ENCODE results near the gene PEX14. TPM values are rescaled to one million over a fixed set of nuclear protein-coding genes. Genes with fewer than 3 reads are reported as not detected.

PEX14 gene
- total and polyA plus RNA-seq, 10 of the 15 experiments (the other 5 are each of a cell fraction or from before 2014, with no cell fraction given): 1.4 to 23.2 (median 12.0) TPM

DNA sequence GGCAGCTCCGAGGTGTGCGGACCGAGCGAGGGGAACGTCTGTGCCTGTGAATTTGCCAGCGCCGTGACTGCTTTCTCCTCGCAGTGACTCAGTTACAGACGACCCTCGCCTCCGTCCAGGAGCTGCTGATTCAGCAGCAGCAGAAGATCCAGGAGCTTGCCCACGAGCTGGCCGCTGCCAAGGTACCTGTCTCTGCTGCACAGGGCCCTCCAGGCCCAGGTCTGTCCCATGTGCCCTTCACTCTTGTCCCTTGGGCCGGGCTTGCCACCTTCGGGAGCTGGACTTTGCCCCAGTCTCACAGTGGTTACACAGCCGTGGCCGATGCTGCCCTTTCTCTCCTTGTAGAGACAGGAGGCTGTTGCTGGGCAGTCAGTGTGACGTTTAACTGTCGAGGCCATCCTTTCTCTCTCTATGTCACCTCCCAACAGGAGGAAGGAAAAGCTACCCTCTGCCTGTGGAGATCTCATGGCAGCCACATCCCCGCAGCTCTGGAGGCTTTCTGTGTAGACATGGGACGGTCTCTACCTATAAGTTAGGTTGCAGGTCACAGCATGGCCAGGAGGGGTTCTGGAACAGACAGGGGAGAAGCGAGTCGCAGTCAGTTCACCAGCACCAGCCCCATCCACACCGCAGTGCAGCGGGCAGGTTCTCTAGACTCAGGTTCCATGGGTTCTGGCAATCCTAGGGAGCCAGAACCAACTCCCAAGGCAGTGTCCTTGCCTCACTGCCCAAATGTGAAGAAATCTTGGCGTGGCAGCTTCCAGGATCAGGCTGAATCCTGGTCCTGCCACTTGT, 149.7 kb downstream of the PEX14 start (continued):
- TF ChIP-seq, protein P1, sequence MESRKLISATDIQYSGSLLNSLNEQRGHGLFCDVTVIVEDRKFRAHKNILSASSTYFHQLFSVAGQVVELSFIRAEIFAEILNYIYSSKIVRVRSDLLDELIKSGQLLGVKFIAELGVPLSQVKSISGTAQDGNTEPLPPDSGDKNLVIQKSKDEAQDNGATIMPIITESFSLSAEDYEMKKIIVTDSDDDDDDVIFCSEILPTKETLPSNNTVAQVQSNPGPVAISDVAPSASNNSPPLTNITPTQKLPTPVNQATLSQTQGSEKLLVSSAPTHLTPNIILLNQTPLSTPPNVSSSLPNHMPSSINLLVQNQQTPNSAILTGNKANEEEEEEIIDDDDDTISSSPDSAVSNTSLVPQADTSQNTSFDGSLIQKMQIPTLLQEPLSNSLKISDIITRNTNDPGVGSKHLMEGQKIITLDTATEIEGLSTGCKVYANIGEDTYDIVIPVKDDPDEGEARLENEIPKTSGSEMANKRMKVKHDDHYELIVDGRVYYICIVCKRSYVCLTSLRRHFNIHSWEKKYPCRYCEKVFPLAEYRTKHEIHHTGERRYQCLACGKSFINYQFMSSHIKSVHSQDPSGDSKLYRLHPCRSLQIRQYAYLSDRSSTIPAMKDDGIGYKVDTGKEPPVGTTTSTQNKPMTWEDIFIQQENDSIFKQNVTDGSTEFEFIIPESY (IDR thresholded peaks at IDR 0.05): no peak
- TF ChIP-seq WRNIP1 (IDR thresholded peaks at IDR 0.05; ENCODE audit: borderline replicate concordance, low read depth, low read length): no peak
- no peak for TF ChIP-seq IRF4 (IDR thresholded peaks at IDR 0.05; ENCODE audit: low read depth, low read length)
- TF ChIP-seq MEF2A (IDR thresholded peaks at IDR 0.05; ENCODE audit: insufficient read depth, low read depth, low read length): no peak
- TF ChIP-seq IKZF1 (conservative IDR thresholded peaks at IDR 0.05): no peak

- Histone ChIP-seq H4K20me1 (ENCODE audit: control insufficient read depth, insufficient read depth) (no peaks in the 10 kb centered on the region), H3K36me3 (ENCODE audit: control insufficient read depth in 2 of 2, insufficient read depth in 2 of 2, low read length in 1 of 2) (peaks cover 6 to 10% of the 10 kb centered on the region in 2 experiments; a peak in 3 of 4 replicates), H3K79me2 (ENCODE audit: control insufficient read depth, insufficient read depth, low read length) (no peaks in the 10 kb centered on the region), H3K4me1 (ENCODE audit: control insufficient read depth, insufficient read depth, low read length) (no peaks in the 10 kb centered on the region), H3K4me3 (no peak overlapping the region), H2AFZ (ENCODE audit: control insufficient read depth, low read depth, low read length) (no peak overlapping the region), H3K9me3 (replicated peaks; ENCODE audit: control insufficient read depth, insufficient read depth, low read length) (no peaks in the 10 kb centered on the region), H3K27me3 (replicated peaks in 1 of 2; ENCODE audit: control insufficient read depth in 2 of 2, insufficient read depth in 2 of 2, low read length in 1 of 2) (no peaks in the 10 kb centered on the region), H3K9ac (ENCODE audit: control insufficient read depth, insufficient read depth, low read length) (no peak overlapping the region), H3K27ac (ENCODE audit: control insufficient read depth, insufficient read depth) (no peak overlapping the region), H3K4me2 (ENCODE audit: control insufficient read depth, insufficient read depth) (no peak overlapping the region)
- ChIA-PET RAD21 (ENCODE audit: unreplicated experiment) (no interaction called here), SMC1A (ENCODE audit: uncharacterized antibody, unreplicated experiment) (interaction anchor here (1.4 kb wide), 1 partner anchor 112 kb away, joined by 4 read pairs; no protein-coding TSS in a partner anchor), CTCF (no interaction called here), POLR2A (no interaction called here)
- intact Hi-C loops (cut with micrococcal nuclease; ENCODE audit: unreplicated experiment): no loop called here
- in situ Hi-C loops (cut with MboI): no loop called here
- TF ChIP-seq KDM1A (IDR thresholded peaks at IDR 0.05; ENCODE audit: borderline replicate concordance) (no peak), JUND (IDR thresholded peaks at IDR 0.05; ENCODE audit: low read depth, low read length) (no peak), ZNF592 (IDR thresholded peaks at IDR 0.05) (no peak), STAT3 (IDR thresholded peaks at IDR 0.05; ENCODE audit: low read depth, low read length) (no peak), ZBTB40 (IDR thresholded peaks at IDR 0.05; ENCODE audit: borderline replicate concordance) (no peak), EGR1 (IDR thresholded peaks at IDR 0.05; ENCODE audit: borderline replicate concordance in 1 of 2, low read depth in 2 of 2, low read length in 2 of 2) (no peak), HDAC2 (IDR thresholded peaks at IDR 0.05) (no peak)
- WGBS (ENCODE audit: insufficient coverage, insufficient replicate concordance, low lambda C conversion rate, missing lambda C conversion rate): 96% methylated on average over 9 of the region's 9 CpGs
- no TSS peak for BruUV-seq (replicated peaks)
- DNase-seq (ENCODE audit: low read depth, low spot score) (no peak), ATAC-seq (no peak), FAIRE-seq (no peak)
These were observed 150.3 kb downstream of the PEX14 start for GRCh38 chr1:10625076-10625475.
